ENCODE results near the gene TMEM273. TPM values are rescaled to one million over a fixed set of nuclear protein-coding genes. Genes with fewer than 3 reads are reported as not detected.

TMEM273 gene
- total and polyA plus RNA-seq, 8 donors = 0.91 to 7.5 (median 2.7) TPM

- Histone ChIP-seq H3K4me1 (no peaks in the 10 kb centered on the region), H3K27me3 (no peaks in the 10 kb centered on the region), H3K27ac (peak overlapping the region in 1 of 4 donors; percentile 19), H3K36me3 (no peaks in the 10 kb centered on the region), H3K9me3 (no peaks in the 10 kb centered on the region), H3K4me3 (no peak overlapping the region)
- ATAC-seq (peak in 1 of 4 donors; percentile 43), DNase-seq (no peak), FAIRE-seq (no peak)
- no peak for TF ChIP-seq CTCF (IDR thresholded peaks at IDR 0.05)
- 59 to 75% methylated on average over 4 of the region's 4 CpGs for WGBS, 2 donors
- intact Hi-C loops (cut with DNase I) = no loop called here
These were observed 48.4 kb downstream of the TMEM273 start for GRCh38 chr10:49139846-49140195.

GRCh38 chr10:49139028-49139845, 49.0 kb downstream of the TMEM273 start:
- Histone ChIP-seq H3K27me3 (no peaks in the 10 kb centered on the region), H3K4me3 (no peak overlapping the region), H3K36me3 (no peaks in the 10 kb centered on the region), H3K27ac (peak overlapping the region in 1 of 4 donors; percentile 19), H3K9me3 (no peaks in the 10 kb centered on the region), H3K4me1 (no peaks in the 10 kb centered on the region)
- peak in 3 of 4 donors; percentile 22 to 72 (median 64) for ATAC-seq
- DNase-seq = no peak
- TF ChIP-seq CTCF (IDR thresholded peaks at IDR 0.05) = no peak
- intact Hi-C loops (cut with DNase I) = no loop called here
- WGBS, 2 donors = 56 to 58% methylated on average over 8 of the region's 8 CpGs
- no peak for FAIRE-seq

DNA sequence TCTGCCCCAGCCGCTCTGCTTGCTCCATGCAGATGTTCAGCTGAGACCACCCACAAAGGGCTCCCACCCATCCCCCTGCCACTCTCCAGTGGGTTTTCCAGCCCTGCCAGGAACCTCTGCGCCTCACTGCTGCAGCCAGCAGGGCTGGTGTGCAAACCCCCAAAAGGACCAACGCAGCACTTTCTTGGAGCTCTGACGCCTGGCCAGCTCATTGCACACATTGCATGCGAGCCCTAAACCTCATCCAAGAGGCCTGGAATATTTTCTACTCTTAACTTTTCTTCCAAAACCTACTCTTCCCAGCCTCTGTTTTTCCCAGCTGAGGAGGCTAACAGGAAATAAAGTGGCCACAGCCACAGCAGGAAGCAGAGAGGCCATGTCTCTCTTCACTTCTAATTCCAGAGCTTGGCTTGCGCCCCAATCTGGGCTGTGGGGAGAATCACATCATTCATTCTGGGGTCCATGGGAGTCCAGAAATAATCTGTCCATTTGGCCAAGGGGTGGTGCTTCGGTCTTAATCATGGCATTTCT, 49.8 kb downstream of the TMEM273 start:
- no peaks in the 10 kb centered on the region for H3K27me3 ChIP-seq
- ATAC-seq = peak in 3 of 4 donors; percentile 24 to 44 (median 40)
- no peak overlapping the region for H3K4me3 ChIP-seq
- no peak for FAIRE-seq
- H3K9me3 ChIP-seq = no peaks in the 10 kb centered on the region
- H3K4me1 ChIP-seq = no peaks in the 10 kb centered on the region
- H3K36me3 ChIP-seq = no peaks in the 10 kb centered on the region
- WGBS, 2 donors = 74 to 80% methylated on average over 7 of the region's 7 CpGs
- TF ChIP-seq CTCF (IDR thresholded peaks at IDR 0.05) = no peak
- intact Hi-C loops (cut with DNase I) = no loop called here
- H3K27ac ChIP-seq = no peak overlapping the region
- peak in 1 of 6 donors; percentile 35 for DNase-seq

- intact Hi-C loops (cut with DNase I) = no loop called here
- Histone ChIP-seq H3K27ac (no peak overlapping the region), H3K4me3 (no peak overlapping the region), H3K9me3 (no peaks in the 10 kb centered on the region), H3K36me3 (no peaks in the 10 kb centered on the region), H3K4me1 (no peaks in the 10 kb centered on the region), H3K27me3 (no peaks in the 10 kb centered on the region)
- FAIRE-seq (no peak), ATAC-seq (no peak), DNase-seq (no peak)
- 49% methylated on average over 1 of the region's 1 CpG for WGBS, 2 donors
- no peak for TF ChIP-seq CTCF (IDR thresholded peaks at IDR 0.05)
These were observed 51.7 kb downstream of the TMEM273 start for GRCh38 chr10:49136525-49136924.

Measured in pancreas (tissue), 10 donors.